ENCODE results near the gene TAPBP. TPM values are rescaled to one million over a fixed set of nuclear protein-coding genes. Genes with fewer than 3 reads are reported as not detected.

Gene TAPBP
- total RNA-seq, 4 donors from 2014 or later, result 68.1 to 101 (median 77.0) TPM

DNA sequence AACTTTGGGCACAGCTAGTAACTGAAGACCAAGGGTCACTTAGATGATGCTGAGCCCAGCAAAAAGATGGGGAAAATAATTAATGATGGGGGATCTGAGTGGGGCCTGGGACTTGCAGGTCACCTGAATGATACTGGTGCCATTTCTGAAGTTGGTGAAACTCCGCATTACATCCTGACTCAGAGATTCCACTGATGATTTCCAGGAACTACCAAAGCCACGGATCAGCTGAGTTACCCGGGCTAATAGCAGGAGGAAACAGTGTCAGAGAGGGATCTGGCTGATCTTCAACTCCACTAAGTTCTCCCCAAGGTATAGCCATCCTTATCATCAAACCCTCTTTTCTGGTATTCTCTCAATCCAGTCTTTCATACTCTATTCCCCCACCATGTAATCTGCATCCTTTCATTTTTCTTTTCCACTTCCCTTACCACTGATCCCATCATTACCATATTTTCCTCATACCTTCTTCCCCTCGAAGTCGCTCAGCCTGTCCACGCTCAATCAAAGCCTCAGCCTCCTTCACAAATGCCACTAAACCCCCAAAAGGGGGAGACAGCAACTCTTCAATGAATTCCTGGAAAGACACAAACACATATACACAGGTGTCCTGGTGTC lies 62.4 kb downstream of the TAPBP start:
- Histone ChIP-seq H3K36me3 (peaks cover 0 to 19% (median 0%) of the 10 kb centered on the region in 3 donors), H3K9me3 (no peaks in the 10 kb centered on the region), H3K4me3 (no peak overlapping the region), H3K27ac (no peak overlapping the region), H3K27me3 (no peaks in the 10 kb centered on the region), H3K4me1 (peaks cover 13 to 32% (median 23%) of the 10 kb centered on the region in 3 donors)
- no peak for DNase-seq
- WGBS, 2 donors, result 73 to 75% methylated on average over 6 of the region's 6 CpGs
- intact Hi-C loops (cut with DNase I), result no loop called here
- no peak for TF ChIP-seq POLR2A (IDR thresholded peaks at IDR 0.05)
- TF ChIP-seq, protein P1, sequence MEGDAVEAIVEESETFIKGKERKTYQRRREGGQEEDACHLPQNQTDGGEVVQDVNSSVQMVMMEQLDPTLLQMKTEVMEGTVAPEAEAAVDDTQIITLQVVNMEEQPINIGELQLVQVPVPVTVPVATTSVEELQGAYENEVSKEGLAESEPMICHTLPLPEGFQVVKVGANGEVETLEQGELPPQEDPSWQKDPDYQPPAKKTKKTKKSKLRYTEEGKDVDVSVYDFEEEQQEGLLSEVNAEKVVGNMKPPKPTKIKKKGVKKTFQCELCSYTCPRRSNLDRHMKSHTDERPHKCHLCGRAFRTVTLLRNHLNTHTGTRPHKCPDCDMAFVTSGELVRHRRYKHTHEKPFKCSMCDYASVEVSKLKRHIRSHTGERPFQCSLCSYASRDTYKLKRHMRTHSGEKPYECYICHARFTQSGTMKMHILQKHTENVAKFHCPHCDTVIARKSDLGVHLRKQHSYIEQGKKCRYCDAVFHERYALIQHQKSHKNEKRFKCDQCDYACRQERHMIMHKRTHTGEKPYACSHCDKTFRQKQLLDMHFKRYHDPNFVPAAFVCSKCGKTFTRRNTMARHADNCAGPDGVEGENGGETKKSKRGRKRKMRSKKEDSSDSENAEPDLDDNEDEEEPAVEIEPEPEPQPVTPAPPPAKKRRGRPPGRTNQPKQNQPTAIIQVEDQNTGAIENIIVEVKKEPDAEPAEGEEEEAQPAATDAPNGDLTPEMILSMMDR (IDR thresholded peaks at IDR 0.05), result no peak

DNA sequence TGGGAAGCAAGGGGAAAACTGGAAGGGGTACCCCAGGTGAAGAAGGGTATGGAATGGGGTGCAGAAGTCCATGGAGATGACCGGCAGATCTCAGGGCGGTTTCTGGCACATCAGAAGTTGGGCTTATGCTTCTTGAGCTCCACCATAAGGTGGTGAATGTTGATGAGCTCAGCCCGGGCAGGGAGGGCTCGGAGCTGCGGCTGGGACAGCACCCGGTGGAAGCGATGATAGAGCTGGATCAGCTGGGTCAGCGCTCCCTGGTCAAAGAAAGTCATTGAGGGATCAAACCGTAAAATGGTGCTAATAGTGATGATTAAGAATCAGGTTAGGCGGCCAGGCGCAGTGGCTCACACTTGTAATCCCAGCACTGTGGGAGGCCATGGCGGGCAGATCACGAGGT lies 63.1 kb downstream of the TAPBP start:
- Histone ChIP-seq H3K4me3 (no peak overlapping the region), H3K4me1 (peaks cover 13 to 32% (median 23%) of the 10 kb centered on the region in 3 donors), H3K36me3 (peaks cover 0 to 19% (median 0%) of the 10 kb centered on the region in 3 donors), H3K27ac (peak overlapping the region; percentile 92 to 99 (median 98)), H3K9me3 (no peaks in the 10 kb centered on the region), H3K27me3 (peaks cover 0 to 3% (median 0%) of the 10 kb centered on the region in 4 donors)
- no peak for DNase-seq
- TF ChIP-seq POLR2A (IDR thresholded peaks at IDR 0.05), result no peak
- TF ChIP-seq, protein P1 (IDR thresholded peaks at IDR 0.05), result no peak
- 88 to 95% methylated on average over 13 of the region's 13 CpGs for WGBS, 2 donors
- intact Hi-C loops (cut with DNase I), result no loop called here

DNA sequence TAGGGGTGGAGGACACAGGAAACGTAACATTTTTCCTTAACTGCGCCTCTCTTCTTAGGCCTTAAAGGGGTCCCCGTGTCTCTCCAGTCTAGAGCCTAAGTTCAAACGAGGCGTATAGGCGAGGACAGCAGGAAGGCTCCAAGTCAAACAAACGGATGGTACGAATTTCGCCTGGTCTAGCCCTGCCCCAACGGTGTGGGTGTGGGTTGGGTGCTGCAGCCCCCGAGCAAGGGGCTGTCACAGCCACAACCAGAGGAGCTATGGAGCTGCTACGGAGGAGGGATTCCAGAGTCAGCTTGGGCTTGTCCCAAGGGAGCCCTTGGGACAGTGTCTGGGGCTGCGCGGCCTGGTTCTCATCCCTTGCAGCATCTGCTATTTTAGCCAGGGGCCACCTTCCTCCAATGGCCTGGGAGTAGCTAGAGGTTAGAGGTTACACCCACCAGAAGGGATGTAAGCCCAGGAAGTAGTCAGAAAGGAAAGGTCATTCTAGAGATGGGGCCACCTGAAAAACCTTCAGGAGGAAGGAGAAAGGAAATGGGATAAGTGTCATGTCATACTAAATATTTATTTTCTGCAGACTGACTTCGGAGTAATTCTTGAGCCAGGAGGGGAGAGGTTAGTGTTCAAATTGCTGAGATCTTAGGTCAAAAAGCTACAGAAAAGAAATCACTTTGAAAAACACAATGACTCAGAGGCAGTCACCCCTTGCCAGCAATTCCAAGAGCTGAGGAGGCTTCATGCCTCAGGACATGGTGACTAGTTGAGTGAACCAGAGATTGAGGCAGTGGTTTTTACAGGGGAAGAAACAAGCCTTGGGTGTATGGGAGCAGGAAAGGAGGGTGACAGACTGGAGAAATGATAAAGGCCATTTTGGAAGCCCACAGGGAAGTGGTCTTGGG lies 63.9 kb downstream of the TAPBP start:
- TF ChIP-seq POLR2A (IDR thresholded peaks at IDR 0.05), result no peak
- TF ChIP-seq, protein P1 (IDR thresholded peaks at IDR 0.05), result no peak
- peaks cover 0 to 3% (median 0%) of the 10 kb centered on the region in 4 donors for H3K27me3 ChIP-seq
- intact Hi-C loops (cut with DNase I), result loop anchor here (5.0 kb wide), 2 partner anchors 88 to 128 kb away; no protein-coding TSS in a partner anchor
- 9 to 11% methylated on average over 4 to 5 of the region's 15 CpGs for WGBS, 2 donors
- peak overlapping the region; percentile 38 to 74 (median 64) for H3K4me3 ChIP-seq
- no peaks in the 10 kb centered on the region for H3K9me3 ChIP-seq
- no peak for DNase-seq
- H3K36me3 ChIP-seq, result peaks cover 0 to 19% (median 0%) of the 10 kb centered on the region in 3 donors
- peak overlapping the region; percentile 92 to 99 (median 98) for H3K27ac ChIP-seq
- peaks cover 13 to 32% (median 23%) of the 10 kb centered on the region in 3 donors for H3K4me1 ChIP-seq

Other genes with a start within 250 kb of the TAPBP start
- 100 to 1,000 TPM in 1 of 4 donors, 10 to 100 TPM in 1, 1 to 10 TPM in 2; 6.2 to 114 (median 48.2) TPM for gene HLA-DPA1, start 240.4 kb downstream of the TAPBP start, total RNA-seq
- gene HLA-DPB1, start 238.1 kb downstream of the TAPBP start, total RNA-seq, result 10 to 100 TPM in 2 of 4 donors, 1 to 10 TPM in 2; 3.2 to 96.9 (median 45.3) TPM
- under 1 TPM; 0.23 to 0.61 (median 0.41) TPM for gene COL11A2, start 121.6 kb downstream of the TAPBP start, total RNA-seq
- gene RXRB, start 113.4 kb downstream of the TAPBP start, total RNA-seq, result 10 to 100 TPM; 13.9 to 26.7 (median 16.7) TPM
- 10 to 100 TPM; 43.1 to 72.4 (median 62.4) TPM for gene SLC39A7, start 113.2 kb downstream of the TAPBP start, total RNA-seq
- gene HSD17B8, start 109.4 kb downstream of the TAPBP start, total RNA-seq, result 10 to 100 TPM; 15.1 to 42.5 (median 26.3) TPM
- gene RING1, start 105.6 kb downstream of the TAPBP start, total RNA-seq, result 10 to 100 TPM; 10.9 to 20.6 (median 13.9) TPM
- gene VPS52, start 42.2 kb downstream of the TAPBP start, total RNA-seq, result 10 to 100 TPM; 34.1 to 45.5 (median 39.8) TPM
- gene RPS18, start 42.0 kb downstream of the TAPBP start, total RNA-seq, result 1,000 to 10,000 TPM; 1,955 to 5,522 (median 4,042) TPM
- gene B3GALT4, start 37.0 kb downstream of the TAPBP start, total RNA-seq, result 10 to 100 TPM in 3 of 4 donors, 1 to 10 TPM in 1; 9.4 to 31.1 (median 15.0) TPM
- gene WDR46, start 24.8 kb downstream of the TAPBP start, total RNA-seq, result 10 to 100 TPM; 30.0 to 62.3 (median 55.6) TPM
- 10 to 100 TPM; 28.6 to 71.0 (median 43.5) TPM for gene PFDN6, start 24.5 kb downstream of the TAPBP start, total RNA-seq
- 10 to 100 TPM; 54.9 to 78.7 (median 63.2) TPM for gene RGL2, start 15.1 kb downstream of the TAPBP start, total RNA-seq
- gene ZBTB22, start 3.7 kb upstream of the TAPBP start, total RNA-seq, result 10 to 100 TPM in 3 of 4 donors, 1 to 10 TPM in 1; 8.5 to 17.5 (median 14.8) TPM
- gene DAXX, start 8.9 kb upstream of the TAPBP start, total RNA-seq, result 10 to 100 TPM; 25.1 to 41.6 (median 36.3) TPM
- gene KIFC1, start 77.7 kb upstream of the TAPBP start, total RNA-seq, result 10 to 100 TPM in 2 of 4 donors, 1 to 10 TPM in 2; 9.6 to 38.9 (median 11.2) TPM
- 10 to 100 TPM in 3 of 4 donors, 1 to 10 TPM in 1; 8.1 to 48.6 (median 17.3) TPM for gene PHF1, start 96.9 kb upstream of the TAPBP start, total RNA-seq
- gene CUTA, start 104.0 kb upstream of the TAPBP start, total RNA-seq, result 10 to 100 TPM; 46.0 to 93.1 (median 69.4) TPM
- gene SYNGAP1, start 106.0 kb upstream of the TAPBP start, total RNA-seq, result 1 to 10 TPM; 3.3 to 8.6 (median 4.1) TPM
- gene ZBTB9, start 140.5 kb upstream of the TAPBP start, total RNA-seq, result 1 to 10 TPM; 2.8 to 4.8 (median 3.3) TPM